ENCODE data around the gene ITGB4. TPM values are rescaled to one million over a fixed set of nuclear protein-coding genes. Genes with fewer than 3 reads are reported as not detected.

ITGB4 gene
- total RNA-seq, 1 experiment from 2014 or later, result 5.3 TPM

DNA sequence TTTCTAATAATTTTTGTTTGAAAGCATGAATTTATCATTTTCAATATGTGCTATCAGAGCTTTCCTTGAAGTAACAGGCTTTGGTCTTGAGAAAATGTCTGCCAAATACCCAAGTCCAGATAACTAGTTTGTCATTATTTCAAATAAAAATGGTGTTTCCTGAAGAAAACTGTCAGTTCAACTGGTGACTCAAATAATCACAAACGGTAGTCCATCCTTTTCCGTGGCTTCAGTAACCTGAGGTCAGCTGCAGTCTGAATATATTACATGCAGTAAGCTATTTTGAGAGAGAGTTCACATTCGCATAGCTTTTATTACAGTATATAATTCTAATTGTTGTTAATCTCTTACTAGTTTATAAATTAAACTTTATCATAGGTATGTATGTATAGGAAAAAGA is 44.8 kb upstream of the ITGB4 start:
- H4K91ac ChIP-seq (ENCODE audit: insufficient read length, low read depth, low read length), result no peak overlapping the region
- no peak for DNase-seq
- H3K18ac ChIP-seq (ENCODE audit: insufficient read length, low read depth, low read length), result no peak overlapping the region
- H4K20me1 ChIP-seq (ENCODE audit: control insufficient read depth, insufficient read depth, insufficient read length), result no peaks in the 10 kb centered on the region
- H2BK120ac ChIP-seq (ENCODE audit: low read depth, low read length, poor library complexity, severe bottlenecking), result no peak overlapping the region
- no peak overlapping the region for H2BK15ac ChIP-seq (ENCODE audit: low read depth, low read length)
- H3K23me2 ChIP-seq (ENCODE audit: insufficient read length, low read depth, low read length, poor library complexity, severe bottlenecking), result no peaks in the 10 kb centered on the region
- H3K56ac ChIP-seq (ENCODE audit: insufficient read length, low read depth, low read length), result no peak overlapping the region
- WGBS (ENCODE audit: extremely low coverage, insufficient read length, low lambda C conversion rate), result no CpG with 5 or more reads among the region's 3 CpGs
- no peak overlapping the region for H3K4ac ChIP-seq (ENCODE audit: low read depth, low read length)
- H3K79me2 ChIP-seq (ENCODE audit: insufficient read depth, low read length), result no peaks in the 10 kb centered on the region
- Mint-ChIP-seq H3K27ac (no peak overlapping the region), H3K4me1 (no peaks in the 10 kb centered on the region), H3K36me3 (ENCODE audit: insufficient read depth in 1 of 3, low read depth in 3 of 3) (peaks cover 3 to 57% (median 40%) of the 10 kb centered on the region in 3 experiments; a peak in 6 of 7 replicates), H3K27me3 (ENCODE audit: low read depth) (no peaks in the 10 kb centered on the region), H3K4me3 (no peak overlapping the region), H3K9me3 (no peaks in the 10 kb centered on the region)
- H2BK20ac ChIP-seq (ENCODE audit: low read depth, low read length, poor library complexity, severe bottlenecking), result no peak overlapping the region
- no peaks in the 10 kb centered on the region for H3K9me3 ChIP-seq (ENCODE audit: control insufficient read depth, low read depth, low read length)
- H4K8ac ChIP-seq (replicated peaks; ENCODE audit: insufficient read length, low read depth, low read length), result no peak overlapping the region
- no peak overlapping the region for H2AFZ ChIP-seq (ENCODE audit: low read length)
- no peaks in the 10 kb centered on the region for H3K4me1 ChIP-seq (ENCODE audit: insufficient read depth, low read length)
- no peak overlapping the region for H2AK5ac ChIP-seq (ENCODE audit: insufficient read length, low read length)
- no peak overlapping the region for H4K5ac ChIP-seq (ENCODE audit: insufficient read length, low read depth, low read length)
- no peak overlapping the region for H3K14ac ChIP-seq (ENCODE audit: insufficient read depth, low read length)
- no peak overlapping the region for H3K9ac ChIP-seq (ENCODE audit: extremely low read depth, insufficient read length, low read length)
- no peaks in the 10 kb centered on the region for H3K27me3 ChIP-seq (ENCODE audit: insufficient read depth, low read length)
- H3K27ac ChIP-seq (ENCODE audit: insufficient read length, low read depth, low read length), result no peak overlapping the region
- no peak overlapping the region for H2BK5ac ChIP-seq (ENCODE audit: insufficient read length, low read length)
- TF ChIP-seq, protein P1, sequence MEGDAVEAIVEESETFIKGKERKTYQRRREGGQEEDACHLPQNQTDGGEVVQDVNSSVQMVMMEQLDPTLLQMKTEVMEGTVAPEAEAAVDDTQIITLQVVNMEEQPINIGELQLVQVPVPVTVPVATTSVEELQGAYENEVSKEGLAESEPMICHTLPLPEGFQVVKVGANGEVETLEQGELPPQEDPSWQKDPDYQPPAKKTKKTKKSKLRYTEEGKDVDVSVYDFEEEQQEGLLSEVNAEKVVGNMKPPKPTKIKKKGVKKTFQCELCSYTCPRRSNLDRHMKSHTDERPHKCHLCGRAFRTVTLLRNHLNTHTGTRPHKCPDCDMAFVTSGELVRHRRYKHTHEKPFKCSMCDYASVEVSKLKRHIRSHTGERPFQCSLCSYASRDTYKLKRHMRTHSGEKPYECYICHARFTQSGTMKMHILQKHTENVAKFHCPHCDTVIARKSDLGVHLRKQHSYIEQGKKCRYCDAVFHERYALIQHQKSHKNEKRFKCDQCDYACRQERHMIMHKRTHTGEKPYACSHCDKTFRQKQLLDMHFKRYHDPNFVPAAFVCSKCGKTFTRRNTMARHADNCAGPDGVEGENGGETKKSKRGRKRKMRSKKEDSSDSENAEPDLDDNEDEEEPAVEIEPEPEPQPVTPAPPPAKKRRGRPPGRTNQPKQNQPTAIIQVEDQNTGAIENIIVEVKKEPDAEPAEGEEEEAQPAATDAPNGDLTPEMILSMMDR (conservative IDR thresholded peaks at IDR 0.05), result no peak
- H3K23ac ChIP-seq (ENCODE audit: insufficient read length, low read depth, low read length), result no peak overlapping the region
- no peaks in the 10 kb centered on the region for H3K79me1 ChIP-seq (ENCODE audit: insufficient read depth, low read depth, low read length, poor library complexity, severe bottlenecking)
- no peak overlapping the region for H3T11ph ChIP-seq (ENCODE audit: low read length)
- H2BK12ac ChIP-seq (ENCODE audit: insufficient read length, low read depth, low read length), result no peak overlapping the region
- H3K4me2 ChIP-seq (ENCODE audit: insufficient read depth, insufficient read length, low read length), result no peak overlapping the region
